Transverse colon (tissue), 4 donors: ENCODE results near the gene MBIP. TPM values are rescaled to one million over a fixed set of nuclear protein-coding genes. Genes with fewer than 3 reads are reported as not detected.
A peak's percentile ranks its signal among the peaks of the same experiment; 100 is the strongest.

Experiments used
- DNase-seq: peaks from one replicate; pipeline ENCODE4 v3.0.0-alpha.2; 2019
- H3K27ac ChIP-seq, 4 donors: fragments of 200-600 bp; sonication (generic); 2 replicates each; pipeline ENCODE4 v1.5.1; 2016 to 2018; ENCODE audit warnings: inconsistent platforms in 4 of 4
- H3K27me3 ChIP-seq: fragments of 200-600 bp; sonication (generic); 2 replicates; pipeline ENCODE4 v1.5.1; 2017; ENCODE audit warnings: inconsistent platforms
- H3K36me3 ChIP-seq, 4 donors: fragments of 200-600 bp; sonication (generic); 2 replicates each; pipeline ENCODE4 v1.5.1; 2017 to 2019; ENCODE audit warnings: inconsistent platforms in 4 of 4
- H3K4me1 ChIP-seq, 4 donors: fragments of 200-600 bp; sonication (generic); 2 replicates each; pipeline ENCODE4 v1.5.1; 2017 to 2020; ENCODE audit warnings: inconsistent platforms in 4 of 4
- H3K4me3 ChIP-seq, 4 donors: fragments of 200-600 bp; sonication (generic); 1 replicate in 1 of 4; 2 replicates in 3 of 4; pipeline versions ENCODE4 v1.5.1 to v1.6.1; 2017 to 2019; ENCODE audit warnings: inconsistent platforms in 4 of 4
- H3K9me3 ChIP-seq, 2 donors: fragments of 200-600 bp; sonication (generic); 2 replicates each; pipeline ENCODE4 v1.5.1; 2017 to 2019; ENCODE audit warnings: inconsistent platforms in 2 of 2
- CTCF ChIP-seq, 5 experiments: fragments of 200-600 bp in 3 of 5; fragments of 450-650 bp in 2 of 5; sonication (generic) in 3 of 5; IDR thresholded peaks; 1 replicate in 2 of 5; 2 replicates in 3 of 5; pipeline ENCODE4 v1.5.1; 2016 to 2017; ENCODE audit warnings: antibody characterized with exemption in 5 of 5, inconsistent platforms in 3 of 5, mild to moderate bottlenecking in 2 of 5, moderate library complexity in 1 of 5
- EP300 ChIP-seq: sonication (generic); formaldehyde crosslinking; IDR thresholded peaks from one replicate; pipeline ENCODE4 v1.6.1; 2017; ENCODE audit warnings: antibody characterized with exemption, low read depth
- POLR2A ChIP-seq: fragments of 450-650 bp; IDR thresholded peaks from one replicate; pipeline ENCODE4 v1.6.1; 2016; ENCODE audit warnings: antibody characterized with exemption, mild to moderate bottlenecking, moderate library complexity
- POLR2AphosphoS5 ChIP-seq, 3 donors: sonication (generic); formaldehyde crosslinking; IDR thresholded peaks; one replicate each; pipeline ENCODE4 v1.6.1; 2016; ENCODE audit warnings: antibody characterized with exemption in 3 of 3
- WGBS, 2 donors: methylation state at CpG; one replicate each; pipeline ENCODE4 v1.1.5; 2018; ENCODE audit warnings: low coverage in 1 of 2; 5-methylcytosine and 5-hydroxymethylcytosine counted together
- in situ Hi-C, 4 donors: fragments of 200-750 bp; cut with MboI; loops; one replicate each; pipeline versions ENCODE4 v1.15.0 to v1.15.1; 2017; ENCODE audit warnings: low sequenced_read_pairs in 3 of 4, low pct_ligation_motif_present in 1 of 4, low pct_unique_long_range_greater_than_20kb in 1 of 4
- intact Hi-C: fragments of 100-400 bp; cut with DNase I; formaldehyde crosslinking; loops from one replicate; pipeline ENCODE4 v1.15.1; 2023; ENCODE audit warnings: low total_unique reads
- total RNA-seq, 4 donors: library from RNA; depleted of rRNA; stranded (reverse); fragments of >200 nt; gene quantifications; one replicate each; pipeline ENCODE4 v1.1.0, GENCODE V29; 2016

MBIP gene
- total RNA-seq, 4 donors from 2014 or later = 5.4 to 20.6 (median 17.1) TPM

DNA sequence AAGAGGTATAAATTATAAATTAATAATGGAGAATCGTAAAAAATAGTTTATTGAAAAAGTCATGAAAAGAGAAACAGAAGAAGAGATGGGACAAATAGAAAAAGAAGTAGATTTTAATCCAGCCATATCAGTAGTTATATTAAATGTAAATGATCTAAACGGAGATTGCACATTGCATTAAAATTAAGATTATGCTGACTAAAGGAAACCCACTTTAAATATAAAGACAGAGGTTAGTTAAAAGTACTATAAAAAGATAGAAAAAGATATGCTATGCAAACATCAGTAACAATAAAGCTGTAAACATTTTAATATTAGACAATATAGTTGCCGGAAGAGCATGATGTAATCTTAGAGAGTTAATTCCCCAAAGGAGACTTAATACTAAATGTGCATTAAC is 5.4 kb upstream of the MBIP start:
- Histone ChIP-seq H3K4me3 (no peak overlapping the region), H3K36me3 (no peaks in the 10 kb centered on the region), H3K4me1 (no peaks in the 10 kb centered on the region), H3K27me3 (peaks cover 22% of the 10 kb centered on the region), H3K9me3 (no peaks in the 10 kb centered on the region), H3K27ac (no peak overlapping the region)
- intact Hi-C loops = no loop called here
- WGBS, 2 donors = 63 to 81% methylated on average over 3 of the region's 3 CpGs
- no peak for DNase-seq
- in situ Hi-C loops = no loop called here
- TF ChIP-seq POLR2AphosphoS5 (IDR thresholded peaks at IDR 0.05) (no peak), EP300 (no peak), POLR2A (no peak), CTCF (IDR thresholded peaks at IDR 0.05) (no peak)

DNA sequence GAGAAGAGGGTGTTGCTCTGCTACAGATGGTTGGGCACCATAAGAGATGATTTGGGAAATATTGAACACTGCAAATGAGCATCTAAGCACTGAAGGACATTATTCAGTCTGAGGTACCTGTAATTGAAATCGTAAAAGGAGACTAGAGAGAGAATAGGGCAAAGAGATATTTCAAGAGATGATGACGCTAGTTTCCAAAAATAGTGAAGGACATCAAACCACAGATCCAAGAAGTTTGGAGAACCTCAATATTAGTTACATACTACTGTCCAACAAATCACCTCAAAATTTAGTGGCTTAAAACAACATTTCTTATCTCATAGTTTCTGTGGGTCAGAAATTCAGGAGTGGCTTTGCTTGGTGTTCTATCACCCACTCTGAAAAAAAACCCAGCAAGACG is 4.5 kb upstream of the MBIP start:
- Histone ChIP-seq H3K36me3 (no peaks in the 10 kb centered on the region), H3K9me3 (no peaks in the 10 kb centered on the region), H3K4me1 (no peaks in the 10 kb centered on the region), H3K27me3 (peaks cover 22% of the 10 kb centered on the region), H3K4me3 (no peak overlapping the region), H3K27ac (no peak overlapping the region)
- intact Hi-C loops (no loop called here), in situ Hi-C loops (no loop called here)
- DNase-seq = no peak
- TF ChIP-seq POLR2AphosphoS5 (IDR thresholded peaks at IDR 0.05) (no peak), POLR2A (no peak), EP300 (no peak), CTCF (IDR thresholded peaks at IDR 0.05) (no peak)
- WGBS, 2 donors = 85 to 87% methylated on average over 2 to 3 of the region's 3 CpGs

GRCh38 chr14:36320897-36321381 is 502 bp upstream of the MBIP start:
- Histone ChIP-seq H3K4me1 (peaks cover 3 to 30% (median 22%) of the 10 kb centered on the region in 4 donors), H3K36me3 (no peaks in the 10 kb centered on the region), H3K27me3 (peaks cover 9% of the 10 kb centered on the region), H3K4me3 (peak overlapping the region; percentile 6 to 72 (median 65)), H3K9me3 (no peaks in the 10 kb centered on the region), H3K27ac (peak overlapping the region; percentile 85 to 91 (median 87))
- in situ Hi-C loops (no loop called here), intact Hi-C loops (no loop called here)
- no peak for DNase-seq
- TF ChIP-seq EP300 (no peak), POLR2AphosphoS5 (IDR thresholded peaks at IDR 0.05) (no peak), CTCF (IDR thresholded peaks at IDR 0.05) (no peak), POLR2A (no peak)
- 43 to 64% methylated on average over 8 of the region's 8 CpGs for WGBS, 2 donors

- Histone ChIP-seq H3K9me3 (no peaks in the 10 kb centered on the region), H3K4me3 (peak overlapping the region; percentile 63 to 72 (median 68)), H3K4me1 (peaks cover 3 to 34% (median 22%) of the 10 kb centered on the region in 4 donors), H3K36me3 (no peaks in the 10 kb centered on the region), H3K27me3 (peaks cover 9% of the 10 kb centered on the region), H3K27ac (peak overlapping the region; percentile 85 to 91 (median 87))
- 1 to 2% methylated on average over 6 to 9 of the region's 9 CpGs for WGBS, 2 donors
- intact Hi-C loops (no loop called here), in situ Hi-C loops (no loop called here)
- DNase-seq = no peak
- no peak for TF ChIP-seq POLR2A
Measured at GRCh38 chr14:36319899-36320199, 588 bp downstream of the MBIP start.

- intact Hi-C loops = no loop called here
- Histone ChIP-seq H3K9me3 (no peaks in the 10 kb centered on the region), H3K4me3 (no peak overlapping the region), H3K27me3 (no peaks in the 10 kb centered on the region), H3K36me3 (no peaks in the 10 kb centered on the region), H3K27ac (no peak overlapping the region), H3K4me1 (peaks cover 3 to 34% (median 22%) of the 10 kb centered on the region in 4 donors)
- DNase-seq = no peak
- 53 to 66% methylated on average over 2 of the region's 2 CpGs for WGBS, 2 donors
- TF ChIP-seq EP300 (no peak), POLR2A (no peak), POLR2AphosphoS5 (IDR thresholded peaks at IDR 0.05) (no peak), CTCF (IDR thresholded peaks at IDR 0.05) (no peak)
- in situ Hi-C loops = no loop called here
Measured at GRCh38 chr14:36317650-36318049, 2.8 kb downstream of the MBIP start.
